ENCODE results near the gene ORAI2.
"Not testable (repeated sequence)": the region's sequence is repeated elsewhere in the genome, so short reads cannot be mapped to it uniquely, and the experiment has no call there.

The ORAI2 gene

DNA sequence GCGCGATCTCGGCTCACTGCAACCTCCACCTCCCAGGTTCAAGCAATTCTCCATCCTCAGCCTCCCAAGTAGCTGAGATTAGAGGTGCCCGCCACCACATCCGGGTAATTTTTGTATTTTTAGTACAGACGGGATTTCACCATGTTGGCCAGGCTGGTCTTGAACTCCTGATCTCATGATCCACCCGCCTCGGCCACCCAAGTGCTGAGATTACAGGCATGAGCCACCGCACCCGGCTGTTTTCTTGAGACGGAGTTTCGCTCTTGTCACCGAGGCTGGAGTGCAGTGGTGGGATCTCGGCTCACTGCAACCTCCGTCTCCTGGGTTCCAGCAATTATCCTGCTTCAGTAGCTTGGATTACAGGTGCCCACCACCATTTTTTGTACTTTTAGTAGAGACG is 64.9 kb downstream of the ORAI2 start:
- not testable (repeated sequence) for DNase-seq (ENCODE audit: low spot score)

DNA sequence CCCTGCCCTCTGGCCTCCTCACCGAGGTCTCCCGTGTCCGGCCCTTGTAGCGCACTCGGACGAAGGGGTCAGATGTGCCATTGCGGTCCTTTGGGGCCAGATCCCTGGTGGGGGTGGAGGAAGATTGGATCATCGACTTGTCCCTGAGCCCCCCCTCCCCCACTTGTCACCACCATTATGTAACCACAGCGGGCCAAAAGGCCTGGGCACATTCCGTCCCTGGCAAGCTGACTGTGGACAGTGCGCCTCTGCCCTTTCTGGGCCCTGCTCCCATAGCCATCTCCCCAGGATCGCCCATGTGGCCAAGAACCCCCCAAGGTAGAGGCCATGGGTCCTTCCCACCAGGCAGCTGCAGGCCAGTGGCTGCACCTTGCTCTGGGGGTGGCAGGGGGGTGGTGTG is 69.8 kb downstream of the ORAI2 start:
- DNase-seq (ENCODE audit: low spot score) = not testable (repeated sequence)

- not testable (repeated sequence) for DNase-seq (ENCODE audit: low spot score)
These were observed 72.2 kb downstream of the ORAI2 start for GRCh38 chr7:102505298-102506185.

Measured in D341Med (cell line).